GM13977 (cell line): Measurements from ENCODE around the gene RRP1.

Experiments used
- DNase-seq: peaks from one replicate; pipeline ENCODE4 v3.0.0; 2012; ENCODE audit warnings: low spot score
- in situ Hi-C: fragments of 300-500 bp; cut with MboI; formaldehyde crosslinking; loops from one replicate; pipeline ENCODE4 v1.12.0; 2022; ENCODE audit warnings: low sequenced_read_pairs, low pct_unique_long_range_greater_than_20kb, mixed read lengths, inconsistent platforms; ENCODE audit not compliant: unreplicated experiment
- TF ChIP-seq, protein P1 (sequence below): IDR thresholded peaks from 2 replicates; pipeline ENCODE4 v1.5.1; 2012; ENCODE audit warnings: mild to moderate bottlenecking, control low read depth; ENCODE audit not compliant: insufficient read depth; ENCODE audit errors: extremely low read depth, missing control alignments

RRP1 gene

GRCh38 chr21:43785134-43785533 is 4.2 kb upstream of the RRP1 start:
- DNase-seq: no peak
- TF ChIP-seq, protein P1, sequence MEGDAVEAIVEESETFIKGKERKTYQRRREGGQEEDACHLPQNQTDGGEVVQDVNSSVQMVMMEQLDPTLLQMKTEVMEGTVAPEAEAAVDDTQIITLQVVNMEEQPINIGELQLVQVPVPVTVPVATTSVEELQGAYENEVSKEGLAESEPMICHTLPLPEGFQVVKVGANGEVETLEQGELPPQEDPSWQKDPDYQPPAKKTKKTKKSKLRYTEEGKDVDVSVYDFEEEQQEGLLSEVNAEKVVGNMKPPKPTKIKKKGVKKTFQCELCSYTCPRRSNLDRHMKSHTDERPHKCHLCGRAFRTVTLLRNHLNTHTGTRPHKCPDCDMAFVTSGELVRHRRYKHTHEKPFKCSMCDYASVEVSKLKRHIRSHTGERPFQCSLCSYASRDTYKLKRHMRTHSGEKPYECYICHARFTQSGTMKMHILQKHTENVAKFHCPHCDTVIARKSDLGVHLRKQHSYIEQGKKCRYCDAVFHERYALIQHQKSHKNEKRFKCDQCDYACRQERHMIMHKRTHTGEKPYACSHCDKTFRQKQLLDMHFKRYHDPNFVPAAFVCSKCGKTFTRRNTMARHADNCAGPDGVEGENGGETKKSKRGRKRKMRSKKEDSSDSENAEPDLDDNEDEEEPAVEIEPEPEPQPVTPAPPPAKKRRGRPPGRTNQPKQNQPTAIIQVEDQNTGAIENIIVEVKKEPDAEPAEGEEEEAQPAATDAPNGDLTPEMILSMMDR: no peak
- in situ Hi-C loops: no loop called here

GRCh38 chr21:43786300-43786806 is 3.0 kb upstream of the RRP1 start:
- DNase-seq: no peak
- in situ Hi-C loops: no loop called here
- TF ChIP-seq, protein P1: no peak

DNA sequence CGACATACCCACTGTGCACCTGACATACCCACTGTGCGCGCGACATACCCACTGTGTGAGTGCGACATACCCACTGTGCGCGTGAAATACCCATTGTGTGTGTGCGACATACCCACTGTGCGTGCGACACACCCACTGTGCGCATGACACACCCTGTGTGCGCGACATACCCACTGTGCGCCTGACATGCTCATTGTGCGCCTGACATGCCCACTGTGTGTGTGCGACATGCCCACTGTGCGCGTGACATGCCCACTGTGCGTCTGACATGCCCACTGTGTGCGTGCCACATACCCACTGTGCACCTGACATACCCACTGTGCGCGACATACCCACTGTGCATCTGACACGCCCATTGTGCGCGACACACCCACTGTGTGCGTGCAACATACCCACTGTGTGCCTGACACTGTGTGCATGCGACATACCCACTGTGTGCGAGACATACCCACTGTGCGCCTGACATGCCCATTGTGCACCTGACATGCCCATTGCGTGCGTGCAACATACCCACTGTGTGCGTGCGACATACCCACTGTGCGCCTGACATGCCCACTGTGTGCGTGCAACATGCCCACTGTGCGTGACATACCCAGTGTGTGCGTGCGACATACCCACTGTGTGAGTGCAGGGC is 2.5 kb upstream of the RRP1 start:
- TF ChIP-seq, protein P1: no peak
- DNase-seq: no peak
- in situ Hi-C loops: no loop called here

GRCh38 chr21:43790010-43790524 is 690 bp downstream of the RRP1 start:
- TF ChIP-seq, protein P1: no peak
- no peak for DNase-seq
- in situ Hi-C loops: no loop called here

DNA sequence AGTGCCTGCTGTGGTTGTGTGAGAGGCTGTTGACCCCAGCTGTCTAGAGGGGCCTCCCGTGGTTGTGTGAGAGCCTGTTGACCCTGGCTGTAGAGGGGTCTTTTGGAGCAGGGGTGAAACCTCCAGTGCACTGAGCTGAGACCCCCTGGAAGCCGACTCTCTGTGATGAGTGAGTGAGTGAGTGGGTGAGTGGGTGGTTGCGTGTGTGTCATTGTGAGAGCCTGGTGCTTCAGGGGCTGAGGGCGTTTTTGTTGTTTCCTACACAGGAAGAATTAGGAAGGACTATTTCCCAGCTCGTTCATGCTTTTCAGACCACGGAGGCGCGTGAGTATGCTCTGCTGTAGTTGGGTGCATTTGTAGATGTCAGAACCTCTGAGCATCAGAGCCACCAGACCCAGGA is 3.0 kb downstream of the RRP1 start:
- no peak for DNase-seq
- TF ChIP-seq, protein P1: no peak
- in situ Hi-C loops: no loop called here

GRCh38 chr21:43793243-43793642 is 3.9 kb downstream of the RRP1 start:
- TF ChIP-seq, protein P1: no peak
- in situ Hi-C loops: no loop called here
- no peak for DNase-seq

- in situ Hi-C loops: no loop called here
- TF ChIP-seq, protein P1: no peak
- DNase-seq: no peak
Observed at GRCh38 chr21:43794311-43794710, 4.9 kb downstream of the RRP1 start.
